HG02840 (cell line): Measurements from ENCODE around the gene TYR.
"Not testable (repeated sequence)": the region's sequence is repeated elsewhere in the genome, so short reads cannot be mapped to it uniquely, and the experiment has no call there.

Experiments used
- ATAC-seq: cut with Tn5 transposase; IDR thresholded peaks from one replicate; pipeline ENCODE4 v1.9.1; 2021; ENCODE audit warnings: mild to moderate bottlenecking, moderate library complexity, moderate number of reproducible peaks; ENCODE audit not compliant: unreplicated experiment, low FRiP score

TYR gene

GRCh38 chr11:89177691-89178231 lies at the start of gene TYR:
Gene TYR, plus strand, starts transcription at chr11:89177875. Its CDS starts 79 bp downstream, at chr11:89177954.
- ATAC-seq = no peak

DNA sequence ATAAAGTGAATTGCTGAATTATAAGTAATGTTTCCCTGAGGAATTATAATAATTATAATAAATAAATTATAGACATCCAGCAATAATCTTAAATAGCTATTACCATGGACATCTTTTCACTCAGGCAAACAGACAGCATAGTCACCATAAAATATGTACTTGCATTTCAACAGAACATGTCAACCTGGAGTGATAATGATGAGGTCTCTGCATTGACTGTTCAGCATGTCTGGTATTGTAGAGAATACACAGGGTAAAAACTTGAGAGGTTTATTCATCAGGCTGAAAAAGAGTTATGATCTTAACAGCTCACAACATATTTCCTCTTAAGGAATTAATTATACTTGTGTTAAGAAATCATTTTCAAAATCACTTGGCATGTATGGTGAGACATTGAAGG lies 41.1 kb upstream of the TYR start:
- no peak for ATAC-seq

DNA sequence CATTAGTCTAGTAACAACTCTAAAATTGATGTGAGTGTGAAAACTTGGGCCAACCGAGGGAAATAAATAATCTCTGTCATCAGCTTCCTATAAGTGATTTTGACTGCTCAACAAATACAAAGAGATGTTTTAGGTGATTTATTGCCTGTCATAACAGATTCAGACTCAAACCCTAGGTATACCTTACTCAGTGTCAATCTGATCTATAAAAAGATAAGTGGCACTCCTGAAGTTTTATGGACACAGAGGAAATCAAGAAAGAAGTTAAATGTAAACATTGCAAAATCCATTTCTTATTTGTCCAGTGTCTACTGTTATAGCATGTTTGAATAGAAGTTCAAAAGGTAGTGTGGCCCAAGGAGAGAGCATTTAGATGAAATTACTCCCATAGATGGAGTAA lies 30.4 kb upstream of the TYR start:
- no peak for ATAC-seq

- ATAC-seq = no peak
These were observed 17.7 kb upstream of the TYR start for GRCh38 chr11:89159974-89160373.

DNA sequence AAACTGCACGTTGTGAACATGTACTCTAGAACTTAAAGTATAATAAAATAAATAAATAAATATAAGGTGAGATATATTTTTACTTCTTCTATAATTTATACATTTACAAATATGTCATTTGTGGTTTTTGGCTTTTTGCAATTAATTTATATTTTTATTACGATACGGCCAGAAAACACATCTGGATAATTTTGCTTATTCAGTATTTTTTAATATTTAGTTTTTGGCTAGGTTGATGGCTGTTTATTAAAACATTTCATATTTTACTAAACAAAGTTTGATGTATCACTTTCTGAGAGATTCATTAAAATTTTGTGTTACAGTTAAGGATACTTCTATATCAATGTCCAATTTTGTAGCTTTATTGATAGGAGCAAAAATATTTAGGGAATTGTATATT lies 15.7 kb upstream of the TYR start:
- no peak for ATAC-seq

- no peak for ATAC-seq
These were observed 14.0 kb upstream of the TYR start for GRCh38 chr11:89163686-89164085.

DNA sequence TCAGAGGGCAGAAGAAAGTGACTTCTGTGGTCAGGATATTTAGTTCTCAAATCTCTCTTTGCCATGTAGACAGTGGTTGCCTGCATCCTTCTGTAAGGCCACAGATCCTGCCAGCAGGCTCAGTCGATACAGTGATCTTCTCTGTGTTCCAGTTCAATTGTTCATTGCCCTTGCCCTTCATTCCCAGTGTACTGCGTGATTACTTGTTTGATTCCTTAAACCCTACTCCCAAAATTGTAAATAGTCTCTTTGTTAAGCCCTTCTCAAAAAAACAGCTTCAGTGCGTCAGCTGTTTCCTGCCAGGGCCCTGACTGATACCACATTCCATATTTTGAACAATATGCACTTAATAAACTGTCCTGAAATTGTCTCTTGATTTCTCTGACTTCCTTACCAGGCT lies 9.3 kb upstream of the TYR start:
- no peak for ATAC-seq

DNA sequence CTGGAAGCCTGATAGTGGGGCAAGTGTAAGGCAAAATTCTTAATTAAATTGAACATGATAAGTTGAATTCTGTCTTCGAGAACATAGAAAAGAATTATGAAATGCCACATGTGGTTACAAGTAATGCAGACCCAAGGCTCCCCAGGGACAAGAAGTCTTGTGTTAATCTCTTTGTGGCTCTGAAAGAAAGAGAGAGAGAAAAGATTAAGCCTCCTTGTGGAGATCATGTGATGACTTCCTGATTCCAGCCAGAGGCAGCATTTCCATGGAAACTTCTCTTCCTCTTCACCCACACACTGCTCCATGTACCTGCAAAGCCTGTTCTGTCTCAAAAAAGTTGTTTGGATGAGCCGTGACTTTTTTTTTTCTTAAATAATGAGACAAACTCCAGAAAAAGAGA lies 1.9 kb upstream of the TYR start:
- no peak for ATAC-seq

GRCh38 chr11:89176938-89177337 lies 737 bp upstream of the TYR start:
- no peak for ATAC-seq

DNA sequence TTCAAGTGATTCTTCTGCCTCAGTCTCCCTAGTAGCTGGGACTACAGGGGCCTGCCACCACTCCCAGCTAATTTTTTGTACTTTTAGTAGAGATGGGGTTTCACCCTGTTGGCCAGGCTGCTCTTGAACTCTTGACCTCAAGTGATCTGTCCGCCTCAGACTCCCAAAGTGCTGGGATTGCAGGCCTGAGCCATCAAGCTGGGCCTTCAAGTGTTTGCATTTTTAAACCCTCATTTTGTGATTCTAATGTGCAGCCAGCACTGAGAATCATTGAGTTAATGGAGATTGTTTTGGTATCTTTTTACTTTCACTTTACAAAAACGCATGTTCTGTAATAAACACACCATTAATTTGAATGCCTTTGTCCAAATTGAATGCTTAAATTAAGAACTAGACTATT lies 3.4 kb downstream of the TYR start:
- no peak for ATAC-seq

DNA sequence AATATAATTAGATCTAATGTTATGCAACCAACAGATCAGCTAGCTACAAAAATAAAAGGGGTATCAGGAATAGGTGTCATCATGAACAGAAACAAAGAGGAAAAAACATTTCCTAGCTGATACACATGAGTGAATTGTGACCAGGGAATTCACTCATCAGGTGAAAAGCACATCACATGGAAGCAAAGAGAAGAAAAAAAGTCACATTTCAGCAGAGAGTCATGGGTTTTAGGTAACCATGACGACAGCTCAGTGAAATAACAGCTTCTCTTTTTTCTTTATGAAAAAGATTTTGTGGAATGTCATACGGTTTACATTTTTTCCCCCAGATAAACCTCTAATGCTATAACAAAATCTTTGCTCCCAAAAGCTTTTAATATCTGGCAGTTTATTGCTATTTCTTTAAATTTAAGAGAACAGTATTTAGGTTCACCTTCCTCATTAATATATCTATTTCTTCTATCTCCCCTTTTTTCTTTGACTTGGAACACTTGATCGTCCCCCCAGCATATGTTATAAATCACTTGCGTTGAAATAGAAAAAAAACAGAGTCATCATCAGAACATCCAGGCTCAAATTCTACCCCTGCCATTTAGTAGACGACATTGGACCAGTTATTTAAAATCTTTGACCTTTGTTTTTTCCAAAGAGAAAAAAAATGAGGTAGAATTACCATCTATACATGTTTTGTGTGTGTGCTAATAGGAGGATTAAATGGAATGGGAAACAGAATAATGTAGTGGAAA lies 5.3 kb downstream of the TYR start:
- no peak for ATAC-seq

DNA sequence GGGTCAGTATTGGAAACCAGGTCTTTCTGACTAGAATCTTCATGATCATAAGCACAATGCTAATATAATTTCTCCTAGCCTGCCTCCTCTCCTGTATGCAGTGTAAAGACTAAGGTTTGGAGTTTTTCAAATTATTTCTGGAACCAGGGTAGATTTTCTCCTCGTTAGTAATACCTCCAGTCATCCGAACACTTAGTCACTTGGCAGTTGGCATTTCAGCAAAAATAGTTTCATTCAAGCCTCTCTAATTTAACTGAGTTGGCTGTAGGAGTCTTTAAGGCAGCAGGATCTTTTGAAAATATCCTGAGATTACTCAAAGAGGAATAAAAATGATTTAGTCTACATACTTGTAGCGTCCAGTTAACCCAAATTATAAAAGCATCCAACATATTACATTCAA lies 6.3 kb downstream of the TYR start:
- no peak for ATAC-seq

- ATAC-seq = no peak
These were observed 12.1 kb downstream of the TYR start for GRCh38 chr11:89189776-89190175.

GRCh38 chr11:89201138-89201537 lies 23.5 kb downstream of the TYR start:
- no peak for ATAC-seq

DNA sequence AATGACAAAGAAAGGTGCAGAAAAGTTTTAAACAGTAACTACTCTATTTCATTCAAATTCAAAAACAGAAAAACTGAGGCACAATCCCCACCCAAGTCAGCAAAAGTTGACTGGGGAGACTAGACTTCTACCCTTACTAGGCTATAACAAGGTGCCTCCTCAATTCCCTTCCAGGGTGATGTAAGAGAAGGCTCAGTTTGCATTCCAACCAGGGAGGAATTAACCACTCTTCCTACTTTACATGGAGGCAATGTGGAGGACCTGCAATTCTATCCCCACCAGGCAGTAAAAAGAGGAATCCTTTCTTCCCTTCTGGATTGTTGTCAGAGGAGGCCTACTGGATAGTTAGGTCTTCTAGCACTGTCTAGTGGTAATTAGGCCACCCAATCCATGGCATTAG lies 26.1 kb downstream of the TYR start:
- ATAC-seq = no peak

GRCh38 chr11:89205378-89205777 lies 27.7 kb downstream of the TYR start:
- ATAC-seq = no peak

- ATAC-seq = no peak
These were observed 43.1 kb downstream of the TYR start for GRCh38 chr11:89220684-89221339.

GRCh38 chr11:89235083-89235482 lies 57.4 kb downstream of the TYR start:
- no peak for ATAC-seq

DNA sequence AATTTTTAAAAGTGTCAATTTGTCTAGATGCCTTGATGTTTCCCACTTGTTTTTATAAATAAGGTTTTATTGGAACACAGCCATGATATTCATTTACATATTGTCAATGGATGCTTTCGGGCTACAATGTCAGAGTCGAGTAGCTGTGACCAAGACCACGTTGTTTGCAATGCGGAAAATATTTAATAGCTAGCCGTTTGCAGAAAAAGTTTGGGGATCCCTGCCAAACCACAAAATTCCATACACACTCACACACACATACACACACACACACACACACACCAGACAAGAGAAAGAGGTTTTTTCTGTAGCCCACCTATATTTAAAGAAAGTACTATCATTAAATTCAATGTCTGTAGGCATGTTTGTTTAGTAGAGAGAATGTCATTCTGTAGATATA lies 58.3 kb downstream of the TYR start:
- no peak for ATAC-seq

- ATAC-seq = not testable (repeated sequence)
These were observed 69.3 kb downstream of the TYR start for GRCh38 chr11:89247007-89247406.

GRCh38 chr11:89249196-89249595 lies 71.5 kb downstream of the TYR start:
- no peak for ATAC-seq

DNA sequence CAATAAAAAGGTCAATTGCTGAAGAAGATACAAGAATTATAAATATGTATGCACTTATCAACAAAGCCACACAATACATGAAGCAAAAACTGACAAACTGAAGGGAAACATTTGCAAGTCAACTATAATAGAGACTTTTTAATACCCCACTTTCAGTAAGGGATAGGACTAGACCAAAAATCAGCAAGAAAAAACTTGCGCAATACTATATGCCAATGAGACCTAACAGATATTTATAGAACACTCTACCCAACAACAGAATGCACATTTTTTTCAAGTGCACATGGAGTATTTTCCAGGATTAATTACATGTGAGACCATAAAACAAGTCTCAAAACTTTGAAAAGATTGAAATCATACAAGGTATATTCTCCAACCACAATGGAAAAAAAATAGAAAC lies 83.8 kb downstream of the TYR start:
- ATAC-seq = not testable (repeated sequence)
